Sigmoid colon (tissue), 7 donors: ENCODE data around the gene TRABD2B. TPM values are rescaled to one million over a fixed set of nuclear protein-coding genes. Genes with fewer than 3 reads are reported as not detected.

Experiments used
- DNase-seq: peaks from one replicate; pipeline ENCODE4 v3.0.0-alpha.2; 2019
- H3K27ac ChIP-seq, 4 donors: fragments of 200-600 bp; sonication (generic); one replicate each; pipeline ENCODE4 v1.5.1; 2016 to 2019; ENCODE audit warnings: mild to moderate bottlenecking in 1 of 4
- H3K27me3 ChIP-seq, 3 donors: fragments of 200-600 bp; sonication (generic); one replicate each; pipeline ENCODE4 v1.5.1; 2019; ENCODE audit warnings: mild to moderate bottlenecking in 1 of 3
- H3K36me3 ChIP-seq, 4 donors: fragments of 200-600 bp; sonication (generic); one replicate each; pipeline ENCODE4 v1.5.1; 2016 to 2019
- H3K4me1 ChIP-seq, 4 donors: fragments of 200-600 bp; sonication (generic); one replicate each; pipeline ENCODE4 v1.5.1; 2017 to 2019
- H3K4me3 ChIP-seq, 4 donors: fragments of 200-600 bp; sonication (generic); one replicate each; pipeline ENCODE4 v1.5.1; 2017 to 2019; ENCODE audit warnings: mild to moderate bottlenecking in 2 of 4, moderate library complexity in 1 of 4
- H3K9me3 ChIP-seq, 4 donors: fragments of 200-600 bp in 3 of 4; sonication (generic) in 3 of 4; one replicate each; pipeline versions ENCODE4 v1.5.1 to v1.6.1; 2013 to 2019
- CTCF ChIP-seq, 4 experiments: fragments of 450-650 bp in 3 of 4; fragments of 200-600 bp in 1 of 4; IDR thresholded peaks; one replicate each; pipeline ENCODE4 v1.5.1; 2016 to 2019; ENCODE audit warnings: antibody characterized with exemption in 4 of 4, mild to moderate bottlenecking in 3 of 4, moderate library complexity in 2 of 4
- EP300 ChIP-seq, 4 donors: sonication (generic); formaldehyde crosslinking; IDR thresholded peaks; one replicate each; pipeline ENCODE4 v1.6.1; 2017; ENCODE audit warnings: antibody characterized with exemption in 4 of 4
- POLR2A ChIP-seq, 2 donors: fragments of 450-650 bp; IDR thresholded peaks; one replicate each; pipeline ENCODE4 v1.6.1; 2016; ENCODE audit warnings: antibody characterized with exemption in 2 of 2, mild to moderate bottlenecking in 2 of 2, moderate library complexity in 2 of 2
- POLR2AphosphoS5 ChIP-seq, 4 donors: sonication (generic); formaldehyde crosslinking; IDR thresholded peaks; one replicate each; pipeline ENCODE4 v1.6.1; 2017; ENCODE audit warnings: antibody characterized with exemption in 4 of 4
- WGBS, 2 donors: extraction: QIAGEN DNeasy Blood & Tissue Kit; methylation state at CpG; one replicate each; pipeline ENCODE4 v1.1.7; 2013; 5-methylcytosine and 5-hydroxymethylcytosine counted together
- intact Hi-C: fragments of 100-400 bp; cut with DNase I; formaldehyde crosslinking; loops from one replicate; pipeline ENCODE4 v1.15.1; 2023
- polyA plus RNA-seq, 3 donors: library from polyadenylated mRNA; stranded (reverse); fragments of 200-250 nt; gene quantifications; one replicate each; pipeline ENCODE4 v1.2.3, GENCODE V29; 2013
- total RNA-seq, 4 donors: library from RNA; depleted of rRNA; stranded (reverse); fragments of >200 nt; gene quantifications; one replicate each; pipeline ENCODE4 v1.1.0, GENCODE V29; 2016
- donor health status: healthy with polysubstance abuse.
- donor health status: Bipolar disorder and iron deficiency.
- donor health status: healthy.

Gene TRABD2B
- total and polyA plus RNA-seq, 7 donors, result 0.63 to 1.8 (median 1.0) TPM; not detected in 1

- TF ChIP-seq POLR2AphosphoS5 (IDR thresholded peaks at IDR 0.05) (no peak), EP300 (IDR thresholded peaks at IDR 0.05) (no peak), CTCF (IDR thresholded peaks at IDR 0.05) (peak; percentile 27 to 75 (median 52)), POLR2A (IDR thresholded peaks at IDR 0.05) (no peak)
- intact Hi-C loops, result loop anchor here (5.0 kb wide), 3 partner anchors 259 to 464 kb away; partner anchors contain the start of gene TRABD2B
- H3K9me3 ChIP-seq, result no peaks in the 10 kb centered on the region
- H3K27me3 ChIP-seq, result peaks cover 0 to 18% (median 3%) of the 10 kb centered on the region in 3 donors
- no peak overlapping the region for H3K27ac ChIP-seq
- no peaks in the 10 kb centered on the region for H3K4me1 ChIP-seq
- 24 to 30% methylated on average over 8 of the region's 8 CpGs for WGBS, 2 donors
- H3K36me3 ChIP-seq, result no peaks in the 10 kb centered on the region
- H3K4me3 ChIP-seq, result no peak overlapping the region
- DNase-seq, result no peak
Observed at GRCh38 chr1:47738560-47739182, 258.5 kb downstream of the TRABD2B start.

- Histone ChIP-seq H3K9me3 (no peaks in the 10 kb centered on the region), H3K27ac (no peak overlapping the region), H3K4me1 (no peaks in the 10 kb centered on the region), H3K36me3 (no peaks in the 10 kb centered on the region), H3K4me3 (no peak overlapping the region), H3K27me3 (peaks cover 0 to 18% (median 3%) of the 10 kb centered on the region in 3 donors)
- TF ChIP-seq EP300 (IDR thresholded peaks at IDR 0.05), result no peak
- no peak for TF ChIP-seq POLR2A (IDR thresholded peaks at IDR 0.05)
- TF ChIP-seq POLR2AphosphoS5 (IDR thresholded peaks at IDR 0.05), result no peak
- TF ChIP-seq CTCF (IDR thresholded peaks at IDR 0.05), result no peak
- no peak for DNase-seq
- intact Hi-C loops, result no loop called here
- WGBS, 2 donors, result 87 to 89% methylated on average over 4 of the region's 4 CpGs
Observed at GRCh38 chr1:47732489-47732888, 264.7 kb downstream of the TRABD2B start.

- intact Hi-C loops, result no loop called here
- Histone ChIP-seq H3K27me3 (peaks cover 0 to 18% (median 0%) of the 10 kb centered on the region in 3 donors), H3K4me3 (no peak overlapping the region), H3K9me3 (no peaks in the 10 kb centered on the region), H3K4me1 (no peaks in the 10 kb centered on the region), H3K27ac (no peak overlapping the region), H3K36me3 (no peaks in the 10 kb centered on the region)
- 48 to 77% methylated on average over 8 of the region's 8 CpGs for WGBS, 2 donors
- DNase-seq, result no peak
- TF ChIP-seq CTCF (IDR thresholded peaks at IDR 0.05) (no peak), POLR2A (IDR thresholded peaks at IDR 0.05) (no peak), POLR2AphosphoS5 (IDR thresholded peaks at IDR 0.05) (no peak), EP300 (IDR thresholded peaks at IDR 0.05) (no peak)
Observed at GRCh38 chr1:47731730-47732129, 265.5 kb downstream of the TRABD2B start.

GRCh38 chr1:47729685-47730084 is 267.5 kb downstream of the TRABD2B start:
- intact Hi-C loops, result loop anchor here (5.0 kb wide), 1 partner anchor 297 kb away; no protein-coding TSS in a partner anchor
- TF ChIP-seq EP300 (IDR thresholded peaks at IDR 0.05), result no peak
- no peak for TF ChIP-seq CTCF (IDR thresholded peaks at IDR 0.05)
- no peak for TF ChIP-seq POLR2A (IDR thresholded peaks at IDR 0.05)
- TF ChIP-seq POLR2AphosphoS5 (IDR thresholded peaks at IDR 0.05), result no peak

More at GRCh38 chr1:47729685-47730084, 267.5 kb downstream of the TRABD2B start:
- Histone ChIP-seq H3K27me3 (peaks cover 6 to 25% (median 10%) of the 10 kb centered on the region in 3 donors), H3K4me3 (no peak overlapping the region), H3K36me3 (no peaks in the 10 kb centered on the region), H3K27ac (no peak overlapping the region), H3K4me1 (peaks cover 0 to 15% (median 13%) of the 10 kb centered on the region in 4 donors), H3K9me3 (no peaks in the 10 kb centered on the region)
- WGBS, 2 donors, result 54 to 79% methylated on average over 2 of the region's 2 CpGs
- DNase-seq, result no peak
